GM10248 (cell line): ENCODE measurements around the gene RMDN3.

ENCODE experiments used
- CTCF ChIA-PET: fragments of 300-600 bp; sonication (Branson Sonifier 250); formaldehyde crosslinking; extraction: SDS; loops from one replicate; lab custom pipeline; 2021; ENCODE audit warnings: antibody characterized with exemption; lab: Yijun Ruan, JAX
- POLR2A ChIA-PET: fragments of 350-650 bp; sonication (Branson Sonifier 250); formaldehyde crosslinking; extraction: SDS; loops from one replicate; lab custom pipeline; 2020; ENCODE audit warnings: antibody characterized with exemption; lab: Yijun Ruan, JAX
- DNase-seq: peaks from one replicate; pipeline ENCODE4 v3.0.0; 2012; ENCODE audit errors: extremely low spot score
- CTCF ChIP-seq: IDR thresholded peaks from 2 replicates; pipeline ENCODE4 v1.5.1; 2012; ENCODE audit warnings: mild to moderate bottlenecking, low read depth; ENCODE audit errors: extremely low read depth, missing control alignments, control extremely low read depth

The RMDN3 gene

GRCh38 chr15:40755812-40756208, 756 bp upstream of the RMDN3 start:
- no peak for DNase-seq
- ChIA-PET CTCF (interaction anchor here (1.0 to 1.3 kb wide), 2 partner anchors 15 to 26 kb away, joined by 3 to 4 read pairs; no protein-coding TSS in a partner anchor), POLR2A (no interaction called here)
- no peak for TF ChIP-seq CTCF

DNA sequence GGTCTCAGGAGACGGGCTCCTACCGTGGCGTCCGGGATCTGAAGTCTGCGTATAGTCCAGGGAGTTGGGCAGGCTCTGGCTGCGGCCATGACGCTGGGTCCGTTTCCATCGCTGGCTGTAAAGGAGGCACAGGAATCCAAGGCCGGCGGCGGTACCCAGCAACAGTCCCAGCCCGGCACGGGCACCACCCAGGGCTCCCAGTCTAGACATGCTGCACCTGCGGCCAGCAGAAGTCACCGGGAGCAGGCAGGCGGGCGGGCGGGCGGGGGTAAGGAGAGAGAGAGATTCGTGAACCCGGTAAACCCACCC, 526 bp downstream of the RMDN3 start:
- ChIA-PET POLR2A (no interaction called here), CTCF (no interaction called here)
- TF ChIP-seq CTCF = no peak
- no peak for DNase-seq

DNA sequence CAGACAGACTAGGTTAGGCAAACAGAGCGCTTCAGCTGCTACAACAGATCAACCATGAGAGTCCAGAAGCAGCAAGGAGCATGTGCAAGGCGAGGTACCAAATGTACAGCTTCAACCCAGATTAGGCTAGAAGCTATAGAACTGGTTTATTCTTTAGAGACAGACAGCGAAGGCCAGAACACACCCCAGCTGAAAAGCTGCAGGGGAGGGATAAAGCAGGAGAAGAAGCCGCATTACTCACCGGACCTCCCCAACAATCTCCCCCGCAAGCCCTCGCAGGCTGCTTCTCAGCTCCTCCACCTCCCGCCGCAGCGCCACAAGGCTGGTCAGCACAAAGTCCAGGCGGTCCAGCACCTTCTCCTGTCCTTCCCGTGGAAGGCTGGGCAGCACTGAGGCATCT, 3.3 kb downstream of the RMDN3 start:
- DNase-seq = no peak
- ChIA-PET POLR2A (no interaction called here), CTCF (interaction anchor here (1.2 to 3.0 kb wide), 6 partner anchors 12 to 143 kb away, joined by 3 to 11 read pairs (median 6); partner anchors contain the start of genes GCHFR and VPS18)
- no peak for TF ChIP-seq CTCF

GRCh38 chr15:40750885-40751284, 4.2 kb downstream of the RMDN3 start:
- ChIA-PET CTCF (interaction anchor here (1.2 to 3.0 kb wide), 4 partner anchors 11 to 143 kb away, joined by 3 to 11 read pairs (median 6); partner anchors contain the start of genes GCHFR and VPS18), POLR2A (no interaction called here)
- no peak for TF ChIP-seq CTCF
- DNase-seq = no peak

- ChIA-PET POLR2A (interaction anchor here (1.1 kb wide), 1 partner anchor 48 kb away, joined by 3 read pairs; no protein-coding TSS in a partner anchor), CTCF (interaction anchor here (3.0 kb wide), 1 partner anchor 10 kb away, joined by 11 read pairs; no protein-coding TSS in a partner anchor)
- no peak for TF ChIP-seq CTCF
- DNase-seq = no peak
These were observed 5.9 kb downstream of the RMDN3 start for GRCh38 chr15:40749151-40749630.

DNA sequence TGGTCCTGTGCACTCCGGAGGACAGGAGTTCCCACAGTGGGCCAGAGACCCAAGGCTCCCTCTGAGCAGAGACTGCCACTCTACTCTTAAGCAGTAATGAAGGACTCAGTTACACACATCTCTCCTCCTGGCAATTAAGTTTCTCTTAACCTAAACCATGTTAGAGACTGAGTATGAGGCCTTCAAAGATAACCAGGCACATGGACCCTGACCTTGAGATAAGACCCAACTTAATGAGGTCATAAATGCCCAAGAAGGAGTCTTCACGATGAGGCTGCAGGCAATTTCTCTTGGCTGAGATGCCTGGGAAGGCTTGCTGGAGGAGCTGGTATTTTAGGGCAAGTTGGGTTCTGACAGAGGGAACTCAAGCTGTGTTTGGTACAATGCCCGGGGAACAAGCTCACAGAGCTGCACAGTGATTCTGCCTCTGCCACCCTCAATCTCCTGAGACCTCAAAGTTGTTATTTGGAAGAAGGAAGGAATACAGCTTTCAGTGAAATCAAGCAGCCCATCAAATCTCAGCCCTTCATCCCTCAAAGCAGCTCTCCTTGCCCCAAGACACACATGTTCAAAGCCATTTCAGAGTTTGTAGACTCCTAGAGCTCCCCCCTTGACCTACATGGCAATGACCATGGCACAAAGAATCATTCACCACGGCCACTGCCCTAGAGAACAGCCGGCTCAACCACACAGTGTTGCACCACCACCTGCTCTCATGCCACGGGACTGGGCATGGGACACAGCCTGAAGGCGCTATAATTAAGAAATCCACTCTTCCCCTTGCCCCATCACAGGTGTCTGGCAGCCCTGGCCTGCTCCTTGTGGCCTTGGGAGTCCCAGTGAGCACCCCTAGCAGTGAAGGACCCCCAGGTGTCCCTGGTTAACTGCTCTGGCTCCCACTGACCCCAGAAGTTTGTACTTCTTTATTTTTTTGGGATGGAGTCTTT, 7.1 kb downstream of the RMDN3 start:
- ChIA-PET POLR2A (no interaction called here), CTCF (interaction anchor here (0.7 to 4.9 kb wide), 7 partner anchors 15 to 40 kb away, joined by 3 to 32 read pairs (median 4); partner anchors contain the start of gene GCHFR)
- no peak for TF ChIP-seq CTCF

More for the DNA sequence above, 7.1 kb downstream of the RMDN3 start:
- DNase-seq = no peak
